WTC11 (cell line): Measurements from ENCODE around the gene ZNF416.

ENCODE experiments used
- AFF4 ChIP-seq: sonication (generic); formaldehyde crosslinking; IDR thresholded peaks from 2 replicates; pipeline ENCODE4 v1.8.1; 2023; ENCODE audit warnings: mild to moderate bottlenecking, missing genetic modification reagents, borderline replicate concordance
- AR ChIP-seq: fragments of 250-450 bp; sonication (Bioruptor Pico); IDR thresholded peaks from 2 replicates; pipeline ENCODE4 v1.9.0; 2021; ENCODE audit warnings: mild to moderate bottlenecking
- ATF3 ChIP-seq: sonication (generic); formaldehyde crosslinking; conservative IDR thresholded peaks from 2 replicates; pipeline ENCODE4 v1.8.1; 2022; ENCODE audit warnings: mild to moderate bottlenecking, missing genetic modification reagents
- ATF6 ChIP-seq: sonication (generic); formaldehyde crosslinking; IDR thresholded peaks from 2 replicates; pipeline ENCODE4 v1.8.1; 2023; ENCODE audit warnings: mild to moderate bottlenecking, missing genetic modification reagents
- CREM ChIP-seq: sonication (generic); formaldehyde crosslinking; IDR thresholded peaks from 2 replicates; pipeline ENCODE4 v1.8.1; 2022; ENCODE audit warnings: mild to moderate bottlenecking, missing genetic modification reagents, moderate library complexity
- CTCF ChIP-seq: fragments of 200-600 bp; IDR thresholded peaks from 2 replicates; pipeline ENCODE4 v1.8.0; 2022; ENCODE audit warnings: antibody characterized with exemption
- NR1H2 ChIP-seq: sonication (generic); formaldehyde crosslinking; IDR thresholded peaks from 2 replicates; pipeline ENCODE4 v1.9.0; 2021; ENCODE audit warnings: mild to moderate bottlenecking, moderate library complexity, missing genetic modification reagents
- USF2 ChIP-seq: sonication (generic); formaldehyde crosslinking; IDR thresholded peaks from 2 replicates; pipeline ENCODE4 v1.8.1; 2023; ENCODE audit warnings: mild to moderate bottlenecking, missing genetic modification reagents, moderate library complexity

GRCh38 chr19:57559404-57560025, 19.2 kb downstream of the ZNF416 start, which contains the start of gene ZNF550:
- TF ChIP-seq NR1H2 (CRISPR knock-in tag) (no peak), CTCF (no peak), AR (CRISPR knock-in tag) (no peak), CREM (CRISPR knock-in tag) (no peak; the same call in 1 of the 2 replicates), USF2 (CRISPR knock-in tag) (no peak), ATF3 (CRISPR knock-in tag) (no peak), AFF4 (CRISPR knock-in tag) (no peak), ATF6 (no peak)
